ENCODE results near the gene ANKRD50. TPM values are rescaled to one million over a fixed set of nuclear protein-coding genes. Genes with fewer than 3 reads are reported as not detected.

The ANKRD50 gene
- total RNA-seq, 8 experiments from 2014 or later: 12.3 to 54.3 (median 23.6) TPM

GRCh38 chr4:124644621-124645020 is 67.9 kb downstream of the ANKRD50 start:
- 83 to 100% (median 92%) methylated on average over 1 to 3 of the region's 3 CpGs; no CpG with 5 or more reads in 3 of the 10 experiments for WGBS, 10 experiments
- no peak for ATAC-seq (replicated peaks in 6 of 8)
- in situ Hi-C loops (cut with MboI; ENCODE audit: low pct_unique_long_range_greater_than_20kb in 2 of 9, low sequenced_read_pairs in 9 of 9, unreplicated experiment in 9 of 9): no loop called here

GRCh38 chr4:124642846-124643245 is 69.7 kb downstream of the ANKRD50 start:
- in situ Hi-C loops (cut with MboI; ENCODE audit: low pct_unique_long_range_greater_than_20kb in 2 of 9, low sequenced_read_pairs in 9 of 9, unreplicated experiment in 9 of 9): no loop called here

More at GRCh38 chr4:124644621-124645020, 67.9 kb downstream of the ANKRD50 start:
- H3K27ac ChIP-seq: no peak overlapping the region
- H3K4me3 ChIP-seq: no peak overlapping the region
- peaks cover 0 to 2% of the 10 kb centered on the region in 2 donors for H3K4me1 ChIP-seq (replicated peaks in 1 of 2)

GRCh38 chr4:124641715-124642381 is 70.7 kb downstream of the ANKRD50 start:
- Histone ChIP-seq H3K4me1 (replicated peaks in 1 of 2) (no peaks in the 10 kb centered on the region), H3K27ac (no peak overlapping the region), H3K4me3 (no peak overlapping the region)
- ATAC-seq (replicated peaks in 6 of 8): peak in 4 of 8 experiments; percentile 27 to 80 (median 51)
- in situ Hi-C loops (cut with MboI; ENCODE audit: low pct_unique_long_range_greater_than_20kb in 2 of 9, low sequenced_read_pairs in 9 of 9, unreplicated experiment in 9 of 9): no loop called here
- WGBS, 10 experiments: 22 to 83% (median 67%) methylated on average over 1 to 4 of the region's 4 CpGs; no CpG with 5 or more reads in 1 of the 10 experiments

More at GRCh38 chr4:124642846-124643245, 69.7 kb downstream of the ANKRD50 start:
- Histone ChIP-seq H3K4me3 (no peak overlapping the region), H3K27ac (no peak overlapping the region), H3K4me1 (replicated peaks in 1 of 2) (peaks cover 0 to 2% of the 10 kb centered on the region in 2 donors)
- no peak for ATAC-seq (replicated peaks in 6 of 8)
- WGBS, 10 experiments: 89 to 100% (median 94%) methylated on average over 1 to 3 of the region's 3 CpGs

- in situ Hi-C loops (cut with MboI; ENCODE audit: low pct_unique_long_range_greater_than_20kb in 2 of 9, low sequenced_read_pairs in 9 of 9, unreplicated experiment in 9 of 9): no loop called here
These were observed 72.4 kb downstream of the ANKRD50 start for GRCh38 chr4:124640022-124640730.

GRCh38 chr4:124637321-124637720 is 75.2 kb downstream of the ANKRD50 start:
- Histone ChIP-seq H3K4me3 (no peak overlapping the region), H3K27ac (no peak overlapping the region), H3K4me1 (replicated peaks in 1 of 2) (peaks cover 1 to 4% of the 10 kb centered on the region in 2 donors)
- ATAC-seq (replicated peaks in 6 of 8): peak in 3 of 8 experiments; percentile 39 to 79 (median 61)
- in situ Hi-C loops (cut with MboI; ENCODE audit: low pct_unique_long_range_greater_than_20kb in 2 of 9, low sequenced_read_pairs in 9 of 9, unreplicated experiment in 9 of 9): no loop called here
- WGBS, 10 experiments: 75 to 100% (median 92%) methylated on average over 2 of the region's 2 CpGs; no CpG with 5 or more reads in 3 of the 10 experiments

More at GRCh38 chr4:124640022-124640730, 72.4 kb downstream of the ANKRD50 start:
- Histone ChIP-seq H3K4me3 (no peak overlapping the region), H3K4me1 (replicated peaks in 1 of 2) (peaks cover 0 to 4% of the 10 kb centered on the region in 2 donors), H3K27ac (no peak overlapping the region)
- 5 to 100% (median 91%) methylated on average over 1 to 3 of the region's 3 CpGs; no CpG with 5 or more reads in 1 of the 10 experiments for WGBS, 10 experiments
- ATAC-seq (replicated peaks in 6 of 8): peak in 2 of 8 experiments; percentile 58 to 62

- peak in 1 of 8 experiments; percentile 29 for ATAC-seq (replicated peaks in 6 of 8)
- Histone ChIP-seq H3K27ac (no peak overlapping the region), H3K4me3 (no peak overlapping the region), H3K4me1 (replicated peaks in 1 of 2) (peaks cover 2 to 4% of the 10 kb centered on the region in 2 donors)
- in situ Hi-C loops (cut with MboI; ENCODE audit: low pct_unique_long_range_greater_than_20kb in 2 of 9, low sequenced_read_pairs in 9 of 9, unreplicated experiment in 9 of 9): no loop called here
- WGBS, 10 experiments: 13 to 100% (median 75%) methylated on average over 1 of the region's 1 CpG; no CpG with 5 or more reads in 4 of the 10 experiments
These were observed 75.7 kb downstream of the ANKRD50 start for GRCh38 chr4:124636788-124637187.

GRCh38 chr4:124635331-124635730 is 77.2 kb downstream of the ANKRD50 start:
- Histone ChIP-seq H3K4me1 (replicated peaks in 1 of 2) (peaks cover 2 to 4% of the 10 kb centered on the region in 2 donors), H3K4me3 (no peak overlapping the region), H3K27ac (no peak overlapping the region)
- WGBS, 10 experiments: 80 to 100% (median 95%) methylated on average over 1 to 4 of the region's 4 CpGs; no CpG with 5 or more reads in 1 of the 10 experiments
- no peak for ATAC-seq (replicated peaks in 6 of 8)
- in situ Hi-C loops (cut with MboI; ENCODE audit: low pct_unique_long_range_greater_than_20kb in 2 of 9, low sequenced_read_pairs in 9 of 9, unreplicated experiment in 9 of 9): no loop called here

- WGBS, 10 experiments: 65 to 100% (median 88%) methylated on average over 1 to 3 of the region's 3 CpGs; no CpG with 5 or more reads in 2 of the 10 experiments
- in situ Hi-C loops (cut with MboI; ENCODE audit: low pct_unique_long_range_greater_than_20kb in 2 of 9, low sequenced_read_pairs in 9 of 9, unreplicated experiment in 9 of 9): no loop called here
- Histone ChIP-seq H3K4me1 (replicated peaks in 1 of 2) (peaks cover 2 to 4% of the 10 kb centered on the region in 2 donors), H3K4me3 (no peak overlapping the region), H3K27ac (no peak overlapping the region)
- peak in 1 of 8 experiments; percentile 53 for ATAC-seq (replicated peaks in 6 of 8)
These were observed 79.1 kb downstream of the ANKRD50 start for GRCh38 chr4:124633285-124633941.

GRCh38 chr4:124632439-124632838 is 80.1 kb downstream of the ANKRD50 start:
- 0 to 95% (median 76%) methylated on average over 1 to 5 of the region's 5 CpGs; no CpG with 5 or more reads in 1 of the 10 experiments for WGBS, 10 experiments
- Histone ChIP-seq H3K4me3 (no peak overlapping the region), H3K4me1 (replicated peaks in 1 of 2) (peaks cover 2 to 4% of the 10 kb centered on the region in 2 donors), H3K27ac (no peak overlapping the region)
- in situ Hi-C loops (cut with MboI; ENCODE audit: low pct_unique_long_range_greater_than_20kb in 2 of 9, low sequenced_read_pairs in 9 of 9, unreplicated experiment in 9 of 9): no loop called here
- peak in 2 of 8 experiments; percentile 11 to 25 for ATAC-seq (replicated peaks in 6 of 8)

- H3K4me1 ChIP-seq (replicated peaks in 1 of 2): peaks cover 2 to 4% of the 10 kb centered on the region in 2 donors
- peak in 5 of 8 experiments; percentile 12 to 98 (median 92) for ATAC-seq (replicated peaks in 6 of 8)
- H3K27ac ChIP-seq: no peak overlapping the region
- in situ Hi-C loops (cut with MboI; ENCODE audit: low pct_unique_long_range_greater_than_20kb in 2 of 9, low sequenced_read_pairs in 9 of 9, unreplicated experiment in 9 of 9): no loop called here
- WGBS, 10 experiments: 0 to 86% (median 71%) methylated on average over 1 of the region's 1 CpG; no CpG with 5 or more reads in 1 of the 10 experiments
- H3K4me3 ChIP-seq: no peak overlapping the region
These were observed 80.8 kb downstream of the ANKRD50 start for GRCh38 chr4:124631760-124632159.

- in situ Hi-C loops (cut with MboI; ENCODE audit: low pct_unique_long_range_greater_than_20kb in 2 of 9, low sequenced_read_pairs in 9 of 9, unreplicated experiment in 9 of 9): no loop called here
- peaks cover 0 to 2% of the 10 kb centered on the region in 2 donors for H3K4me1 ChIP-seq (replicated peaks in 1 of 2)
- ATAC-seq (replicated peaks in 6 of 8): no peak
- no peak overlapping the region for H3K27ac ChIP-seq
- no peak overlapping the region for H3K4me3 ChIP-seq
- WGBS, 10 experiments: 0 to 100% (median 78%) methylated on average over 1 of the region's 1 CpG
These were observed 82.9 kb downstream of the ANKRD50 start for GRCh38 chr4:124629681-124630080.
